A673 (cell line): ENCODE results near the gene AMPD2. TPM values are rescaled to one million over a fixed set of nuclear protein-coding genes. Genes with fewer than 3 reads are reported as not detected.
A peak's percentile ranks its signal among the peaks of the same experiment; 100 is the strongest.
"Not testable (repeated sequence)": the region's sequence is repeated elsewhere in the genome, so short reads cannot be mapped to it uniquely, and the experiment has no call there.

ENCODE experiments used
- BruUV-seq: library from RNA; stranded (reverse); fragments of 400-500 nt; replicated peaks from 2 replicates; lab custom pipeline; 2021; lab: Mats Ljungman, UMichigan
- CTCF ChIA-PET: fragments of 300-600 bp; sonication (Branson Sonifier 250); formaldehyde crosslinking; loops from one replicate; lab custom pipeline; 2022; ENCODE audit warnings: antibody characterized with exemption; lab: Charles Lee
- POLR2A ChIA-PET: fragments of 300-600 bp; sonication (Branson Sonifier 250); formaldehyde crosslinking; loops from one replicate; lab custom pipeline; 2022; ENCODE audit warnings: antibody characterized with exemption; ENCODE audit not compliant: low non-redundant PET; lab: Charles Lee
- DNase-seq: peaks from one replicate; pipeline ENCODE4 v3.0.0-alpha.2; 2015; ENCODE audit warnings: low spot score
- H3K27ac ChIP-seq: fragments of 200-600 bp; sonication (generic); 2 replicates; pipeline ENCODE4 v1.5.1; 2016; ENCODE audit warnings: mixed run types, low read depth, mild to moderate bottlenecking, mixed read lengths, antibody characterized with exemption, low read length; ENCODE audit not compliant: poor library complexity, severe bottlenecking
- H3K27me3 ChIP-seq: fragments of 200-600 bp; sonication (generic); replicated peaks from 2 replicates; pipeline ENCODE4 v1.6.1; 2017; ENCODE audit warnings: mixed run types, low read depth, mild to moderate bottlenecking, mixed read lengths, antibody characterized with exemption, low read length; ENCODE audit not compliant: insufficient read depth, poor library complexity
- H3K36me3 ChIP-seq: fragments of 200-600 bp; sonication (generic); 2 replicates; pipeline ENCODE4 v1.6.1; 2016; ENCODE audit warnings: mixed run types, mild to moderate bottlenecking, mixed read lengths, antibody characterized with exemption, low read length; ENCODE audit not compliant: insufficient read depth, poor library complexity, severe bottlenecking
- H3K4me1 ChIP-seq: fragments of 200-600 bp; sonication (generic); 2 replicates; pipeline ENCODE4 v1.6.1; 2017; ENCODE audit warnings: mixed run types, mild to moderate bottlenecking, mixed read lengths, antibody characterized with exemption, low read length; ENCODE audit not compliant: insufficient read depth, poor library complexity, severe bottlenecking
- H3K4me3 ChIP-seq: fragments of 200-600 bp; sonication (generic); 2 replicates; pipeline ENCODE4 v1.5.1; 2016; ENCODE audit warnings: low read depth, mixed run types, mild to moderate bottlenecking, mixed read lengths, low read length; ENCODE audit not compliant: poor library complexity, severe bottlenecking
- H3K9me3 ChIP-seq: fragments of 200-600 bp; sonication (generic); 2 replicates; pipeline ENCODE4 v1.6.1; 2016; ENCODE audit warnings: mixed run types, low read depth, mild to moderate bottlenecking, mixed read lengths, antibody characterized with exemption, low read length; ENCODE audit not compliant: poor library complexity, severe bottlenecking
- CTCF ChIP-seq: fragments of 300-800, 200-600 bp; sonication (generic); conservative IDR thresholded peaks from 2 replicates; pipeline ENCODE4 v1.5.1; 2017; ENCODE audit warnings: low read depth, mild to moderate bottlenecking, antibody characterized with exemption, low read length, moderate library complexity, mixed read lengths
- EZH2 ChIP-seq: fragments of 200-600 bp; sonication (generic); IDR thresholded peaks from 2 replicates; pipeline ENCODE4 v1.6.1; 2017; ENCODE audit warnings: borderline replicate concordance, low read depth, mild to moderate bottlenecking, mixed read lengths, antibody characterized with exemption, low read length; ENCODE audit not compliant: poor library complexity, severe bottlenecking
- intact Hi-C: fragments of 100-400 bp; cut with micrococcal nuclease; formaldehyde crosslinking; loops from one replicate; pipeline ENCODE4 v1.10.0; 2022; ENCODE audit not compliant: unreplicated experiment
- total RNA-seq: library from RNA; stranded (reverse); gene quantifications from 2 replicates; pipeline ENCODE4 v1.2.3, GENCODE V29; 2021

AMPD2 gene
- total RNA-seq, 1 experiment from 2014 or later = 132 TPM

GRCh38 chr1:109659145-109659544 is 39.5 kb downstream of the AMPD2 start:
- peak; percentile 3 for DNase-seq
- POLR2A ChIA-PET = no interaction called here
- intact Hi-C loops = no loop called here
- no peak for TF ChIP-seq EZH2
- no peak for TF ChIP-seq CTCF
- no TSS peak for BruUV-seq
- H3K27ac ChIP-seq = peak overlapping the region; percentile 47
- CTCF ChIA-PET = no interaction called here
- no peak overlapping the region for H3K4me3 ChIP-seq
- peaks cover 12% of the 10 kb centered on the region for H3K4me1 ChIP-seq
- no peaks in the 10 kb centered on the region for H3K9me3 ChIP-seq
- H3K27me3 ChIP-seq = no peaks in the 10 kb centered on the region
- peaks cover 40% of the 10 kb centered on the region for H3K36me3 ChIP-seq

GRCh38 chr1:109659997-109660690 is 40.5 kb downstream of the AMPD2 start:
- H3K9me3 ChIP-seq = no peaks in the 10 kb centered on the region
- BruUV-seq = no TSS peak

GRCh38 chr1:109660691-109661026 is 41.0 kb downstream of the AMPD2 start:
- H3K27me3 ChIP-seq, H3K4me3 ChIP-seq, BruUV-seq, CTCF ChIA-PET, H3K4me1 ChIP-seq, intact Hi-C loops, H3K27ac ChIP-seq, H3K9me3 ChIP-seq: not testable (repeated sequence)
- peak; percentile 1 for DNase-seq
- POLR2A ChIA-PET = interaction anchor here (0.6 kb wide), 1 partner anchor 112 kb away, joined by 5 read pairs; no protein-coding TSS in a partner anchor
- peaks cover 40% of the 10 kb centered on the region for H3K36me3 ChIP-seq

More at GRCh38 chr1:109659997-109660690, 40.5 kb downstream of the AMPD2 start:
- Histone ChIP-seq H3K27ac (no peak overlapping the region), H3K4me3 (no peak overlapping the region), H3K4me1 (peaks cover 2% of the 10 kb centered on the region), H3K36me3 (peaks cover 40% of the 10 kb centered on the region), H3K27me3 (no peaks in the 10 kb centered on the region)
- POLR2A ChIA-PET = interaction anchor here (0.6 kb wide), 1 partner anchor 111 kb away, joined by 5 read pairs; no protein-coding TSS in a partner anchor
- TF ChIP-seq EZH2 (no peak), CTCF (no peak)
- intact Hi-C loops = no loop called here
- CTCF ChIA-PET = no interaction called here
- peak; percentile 1 for DNase-seq

GRCh38 chr1:109661391-109661790 is 41.8 kb downstream of the AMPD2 start:
- TF ChIP-seq CTCF (no peak), EZH2 (no peak)
- no peak overlapping the region for H3K27ac ChIP-seq
- peaks cover 40% of the 10 kb centered on the region for H3K36me3 ChIP-seq
- no peak overlapping the region for H3K4me3 ChIP-seq
- POLR2A ChIA-PET = no interaction called here
- no TSS peak for BruUV-seq
- intact Hi-C loops = no loop called here
- DNase-seq = peak; percentile 0
- H3K9me3 ChIP-seq = no peaks in the 10 kb centered on the region
- CTCF ChIA-PET = no interaction called here
- no peaks in the 10 kb centered on the region for H3K4me1 ChIP-seq
- no peaks in the 10 kb centered on the region for H3K27me3 ChIP-seq
